Mammary epithelial cell (primary cell): ENCODE data around the gene IPO4.

Experiments used
- CTCF ChIP-seq, 2 donors: IDR thresholded peaks in 1 of 2; conservative IDR thresholded peaks in 1 of 2; 2 replicates each; pipeline ENCODE4 v1.5.1; 2011 to 2012; ENCODE audit warnings: inconsistent platforms in 2 of 2, low read length in 2 of 2, mild to moderate bottlenecking in 2 of 2, control low read depth in 1 of 2, low read depth in 1 of 2; ENCODE audit not compliant: insufficient read depth in 1 of 2; ENCODE audit errors: extremely low read depth in 1 of 2
- EZH2 ChIP-seq: IDR thresholded peaks from 2 replicates; pipeline ENCODE4 v1.6.1; 2012; ENCODE audit warnings: low read length, inconsistent platforms, borderline replicate concordance

DNA sequence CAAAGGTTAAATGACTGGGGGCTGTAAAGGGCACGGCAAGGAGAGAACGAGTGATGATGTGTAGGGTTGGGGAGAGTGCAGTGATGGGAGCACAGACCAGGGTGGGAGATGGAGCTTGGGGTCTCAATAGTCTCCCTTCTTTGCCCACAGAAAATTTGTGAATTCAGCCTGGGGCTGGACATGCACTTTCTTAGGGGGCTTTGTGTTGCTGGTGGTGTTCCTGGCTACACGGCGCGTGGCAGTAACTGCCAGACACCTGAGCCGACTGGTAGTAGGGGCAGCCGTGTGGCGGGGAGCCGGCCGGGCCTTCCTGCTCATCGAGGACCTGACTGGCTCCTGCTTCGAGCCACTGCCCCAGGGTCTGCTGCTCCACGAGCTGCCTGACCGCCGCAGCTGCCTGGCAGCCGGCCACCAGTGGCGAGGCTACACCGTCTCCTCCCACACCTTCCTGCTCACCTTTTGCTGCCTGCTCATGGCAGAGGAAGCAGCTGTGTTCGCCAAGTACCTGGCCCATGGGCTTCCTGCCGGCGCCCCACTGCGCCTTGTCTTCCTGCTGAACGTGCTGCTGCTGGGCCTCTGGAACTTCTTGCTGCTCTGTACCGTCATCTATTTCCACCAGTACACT lies 56.4 kb downstream of the IPO4 start:
- no peak for TF ChIP-seq CTCF (conservative IDR thresholded peaks at IDR 0.05 in 1 of 2, IDR thresholded peaks at IDR 0.05 in 1 of 2; ENCODE audit: extremely low read depth in 1 of 2, insufficient read depth in 1 of 2, low read depth in 1 of 2, low read length in 2 of 2)
- TF ChIP-seq EZH2: no peak
